Ovary (tissue), 9 donors: ENCODE data around the gene GRIN2A. TPM values are rescaled to one million over a fixed set of nuclear protein-coding genes. Genes with fewer than 3 reads are reported as not detected.

Experiments used
- DNase-seq, 5 donors: peaks; one replicate each; pipeline ENCODE4 v3.0.0-alpha.2; 2019 to 2020
- H3K27ac ChIP-seq, 2 donors: fragments of 200-600 bp; one replicate each; pipeline versions ENCODE4 v1.5.1 to v1.8.0; 2019 to 2022
- H3K27me3 ChIP-seq: fragments of 200-600 bp; one replicate; pipeline ENCODE4 v1.8.0; 2022
- H3K36me3 ChIP-seq: fragments of 200-600 bp; sonication (generic); one replicate; pipeline ENCODE4 v1.5.1; 2019
- H3K4me1 ChIP-seq: one replicate; pipeline ENCODE4 v1.8.1; 2013; ENCODE audit warnings: mild to moderate bottlenecking, moderate library complexity; ENCODE audit not compliant: insufficient read depth
- H3K4me3 ChIP-seq: fragments of 200-600 bp; sonication (generic); one replicate; pipeline ENCODE4 v1.5.1; 2017
- H3K9me3 ChIP-seq, 2 donors: fragments of 200-600 bp in 1 of 2; sonication (generic) in 1 of 2; one replicate each; pipeline versions ENCODE4 v1.5.1 to v1.8.1; 2013 to 2019; ENCODE audit warnings: mild to moderate bottlenecking in 1 of 2, moderate library complexity in 1 of 2
- EP300 ChIP-seq: sonication (generic); formaldehyde crosslinking; IDR thresholded peaks from one replicate; pipeline ENCODE4 v1.6.1; 2017; ENCODE audit warnings: antibody characterized with exemption
- POLR2A ChIP-seq: fragments of 450-650 bp; IDR thresholded peaks from one replicate; pipeline ENCODE4 v1.6.1; 2017; ENCODE audit warnings: antibody characterized with exemption, mild to moderate bottlenecking, moderate library complexity
- WGBS, 3 donors: extraction: QIAGEN DNeasy Blood & Tissue Kit in 1 of 3; methylation state at CpG; one replicate each; pipeline versions ENCODE4 v1.1.5 to v1.1.7; 2013 to 2017; 5-methylcytosine and 5-hydroxymethylcytosine counted together
- intact Hi-C, 4 donors: fragments of 100-400 bp; cut with DNase I; formaldehyde crosslinking; loops; one replicate each; pipeline versions ENCODE4 v1.11.0 to v1.15.1; 2022 to 2023
- polyA plus RNA-seq, 2 donors: library from polyadenylated mRNA; stranded (reverse); fragments of 200-250 nt in 1 of 2; fragments of 350-450 nt in 1 of 2; fragmentation: Illumina TruSeq in 1 of 2; extraction: RNeasy Lipid Tissue Mini Kit (QIAGEN cat#74804) in 1 of 2; gene quantifications; one replicate each; pipeline ENCODE4 v1.2.3, GENCODE V29; 2013 to 2014
- total RNA-seq, 7 donors: library from RNA; depleted of rRNA in 2 of 7; stranded (reverse); fragments of >200 nt in 2 of 7; fragmentation: NEBNext Ultra II Directional in 3 of 7; extraction: Animal tissue kit (Norgen Biotek cat#: 25700) in 3 of 7; gene quantifications; one replicate each; pipeline versions ENCODE4 v1.1.0 to v1.2.4, GENCODE V29; 2016 to 2023
- TF ChIP-seq, protein P1 (sequence below), 3 donors: fragments of 450-650 bp in 2 of 3; fragments of 200-600 bp in 1 of 3; IDR thresholded peaks; one replicate each; pipeline versions ENCODE4 v1.5.1 to v1.8.0; 2016 to 2022; ENCODE audit warnings: antibody characterized with exemption in 3 of 3, mild to moderate bottlenecking in 1 of 3
- donor health status: DM: no; HTN: no; CAD: no; lungs with moderate emphysema.
- donor health status: DM: no; HTN: no; CAD: no.
- donor health status: Bipolar disorder and iron deficiency.
- donor health status: DM: yes; HTN: yes; CAD: no.
- donor health status: DM: no; HTN: no; CAD: no.
- donor health status: DM: yes; HTN: yes; CAD: no.

The GRIN2A gene
- total and polyA plus RNA-seq, 9 donors = 0.08 to 5.4 (median 0.57) TPM; not detected in 1

- 75 to 80% (median 78%) methylated on average over 2 of the region's 2 CpGs for WGBS, 3 donors
- H3K27me3 ChIP-seq = no peaks in the 10 kb centered on the region
- intact Hi-C loops = no loop called here
- TF ChIP-seq, protein P1, sequence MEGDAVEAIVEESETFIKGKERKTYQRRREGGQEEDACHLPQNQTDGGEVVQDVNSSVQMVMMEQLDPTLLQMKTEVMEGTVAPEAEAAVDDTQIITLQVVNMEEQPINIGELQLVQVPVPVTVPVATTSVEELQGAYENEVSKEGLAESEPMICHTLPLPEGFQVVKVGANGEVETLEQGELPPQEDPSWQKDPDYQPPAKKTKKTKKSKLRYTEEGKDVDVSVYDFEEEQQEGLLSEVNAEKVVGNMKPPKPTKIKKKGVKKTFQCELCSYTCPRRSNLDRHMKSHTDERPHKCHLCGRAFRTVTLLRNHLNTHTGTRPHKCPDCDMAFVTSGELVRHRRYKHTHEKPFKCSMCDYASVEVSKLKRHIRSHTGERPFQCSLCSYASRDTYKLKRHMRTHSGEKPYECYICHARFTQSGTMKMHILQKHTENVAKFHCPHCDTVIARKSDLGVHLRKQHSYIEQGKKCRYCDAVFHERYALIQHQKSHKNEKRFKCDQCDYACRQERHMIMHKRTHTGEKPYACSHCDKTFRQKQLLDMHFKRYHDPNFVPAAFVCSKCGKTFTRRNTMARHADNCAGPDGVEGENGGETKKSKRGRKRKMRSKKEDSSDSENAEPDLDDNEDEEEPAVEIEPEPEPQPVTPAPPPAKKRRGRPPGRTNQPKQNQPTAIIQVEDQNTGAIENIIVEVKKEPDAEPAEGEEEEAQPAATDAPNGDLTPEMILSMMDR (IDR thresholded peaks at IDR 0.05) = no peak
- TF ChIP-seq EP300 = no peak
- no peak for TF ChIP-seq POLR2A
- no peak overlapping the region for H3K4me3 ChIP-seq
- DNase-seq = no peak
- H3K9me3 ChIP-seq = no peaks in the 10 kb centered on the region
- no peaks in the 10 kb centered on the region for H3K36me3 ChIP-seq
- no peaks in the 10 kb centered on the region for H3K4me1 ChIP-seq
- H3K27ac ChIP-seq = no peak overlapping the region
Measured at GRCh38 chr16:9846362-9847099, 335.7 kb downstream of the GRIN2A start.

GRCh38 chr16:9845661-9846361, 336.4 kb downstream of the GRIN2A start:
- no peaks in the 10 kb centered on the region for H3K9me3 ChIP-seq
- WGBS, 3 donors = 64 to 78% (median 69%) methylated on average over 3 of the region's 3 CpGs
- no peak overlapping the region for H3K27ac ChIP-seq
- no peak for DNase-seq
- no peaks in the 10 kb centered on the region for H3K36me3 ChIP-seq
- no peaks in the 10 kb centered on the region for H3K27me3 ChIP-seq
- TF ChIP-seq, protein P1 (IDR thresholded peaks at IDR 0.05) = no peak
- no peak for TF ChIP-seq EP300
- no peak for TF ChIP-seq POLR2A
- H3K4me3 ChIP-seq = no peak overlapping the region
- H3K4me1 ChIP-seq = no peaks in the 10 kb centered on the region
- intact Hi-C loops = no loop called here

DNA sequence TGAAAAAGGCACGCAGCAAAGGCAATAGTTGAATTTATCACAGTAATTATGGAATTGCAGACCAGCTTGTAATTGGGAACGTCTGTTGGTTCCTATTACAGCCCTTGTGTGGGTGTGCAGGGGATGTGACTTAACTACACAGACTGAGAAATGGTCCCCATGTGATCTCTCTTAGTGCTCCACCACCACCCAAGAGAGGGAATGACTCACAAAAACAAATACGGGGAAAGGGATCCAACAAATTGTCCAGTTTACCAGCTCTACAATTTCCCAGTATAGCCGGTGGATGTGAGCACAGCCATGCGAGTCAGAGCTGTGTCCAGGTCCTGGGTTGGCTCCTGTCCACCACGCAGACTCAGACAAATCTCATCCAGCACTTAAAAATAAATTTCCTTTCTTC, 337.9 kb downstream of the GRIN2A start:
- no peak overlapping the region for H3K4me3 ChIP-seq
- H3K9me3 ChIP-seq = no peaks in the 10 kb centered on the region
- DNase-seq = no peak
- no peak overlapping the region for H3K27ac ChIP-seq
- 73 to 84% (median 75%) methylated on average over 6 of the region's 6 CpGs for WGBS, 3 donors
- intact Hi-C loops = no loop called here
- no peaks in the 10 kb centered on the region for H3K4me1 ChIP-seq
- TF ChIP-seq, protein P1 (IDR thresholded peaks at IDR 0.05) = no peak
- no peak for TF ChIP-seq EP300
- no peak for TF ChIP-seq POLR2A
- H3K36me3 ChIP-seq = no peaks in the 10 kb centered on the region
- no peaks in the 10 kb centered on the region for H3K27me3 ChIP-seq

DNA sequence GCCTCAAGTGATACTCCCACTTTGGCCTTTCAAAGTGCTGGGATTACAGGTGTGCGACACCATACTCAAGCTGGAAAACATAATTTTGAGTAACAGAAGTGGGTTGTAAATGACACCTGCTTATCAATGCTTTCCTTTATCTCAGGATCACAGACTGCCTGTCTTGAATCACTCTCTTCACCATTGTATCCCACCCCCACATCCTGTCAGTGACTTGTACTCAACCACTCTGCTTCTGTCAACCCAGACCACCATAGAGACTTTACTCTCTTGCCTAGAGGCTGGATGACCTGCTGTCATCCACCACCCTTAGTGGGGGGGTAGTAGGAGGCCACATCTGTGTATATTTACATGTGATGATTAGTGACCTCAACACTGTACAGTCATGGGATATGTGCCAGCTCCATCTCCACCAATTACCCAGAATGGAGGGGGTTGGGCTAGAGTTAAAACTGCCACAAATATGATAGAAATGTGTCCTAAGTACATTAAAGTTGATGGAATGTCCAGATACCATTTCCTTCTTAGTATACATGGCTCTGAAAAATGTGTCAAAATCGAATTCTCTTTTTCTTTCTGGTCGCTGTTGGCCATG, 338.7 kb downstream of the GRIN2A start:
- no peak for DNase-seq
- no peak overlapping the region for H3K4me3 ChIP-seq
- no peak overlapping the region for H3K27ac ChIP-seq
- no peak for TF ChIP-seq POLR2A
- no peak for TF ChIP-seq EP300
- TF ChIP-seq, protein P1 (IDR thresholded peaks at IDR 0.05) = no peak
- no peaks in the 10 kb centered on the region for H3K27me3 ChIP-seq
- WGBS, 3 donors = 89 to 95% (median 90%) methylated on average over 3 of the region's 3 CpGs
- intact Hi-C loops = no loop called here
- H3K9me3 ChIP-seq = no peaks in the 10 kb centered on the region
- H3K36me3 ChIP-seq = no peaks in the 10 kb centered on the region
- no peaks in the 10 kb centered on the region for H3K4me1 ChIP-seq
